Measurements from ENCODE around the gene HDAC8. TPM values are rescaled to one million over a fixed set of nuclear protein-coding genes. Genes with fewer than 3 reads are reported as not detected.
"Not testable (repeated sequence)": the region's sequence is repeated elsewhere in the genome, so short reads cannot be mapped to it uniquely, and the experiment has no call there.

HDAC8 gene
- polyA plus RNA-seq, 1 donor from 2014 or later: 54.0 TPM

DNA sequence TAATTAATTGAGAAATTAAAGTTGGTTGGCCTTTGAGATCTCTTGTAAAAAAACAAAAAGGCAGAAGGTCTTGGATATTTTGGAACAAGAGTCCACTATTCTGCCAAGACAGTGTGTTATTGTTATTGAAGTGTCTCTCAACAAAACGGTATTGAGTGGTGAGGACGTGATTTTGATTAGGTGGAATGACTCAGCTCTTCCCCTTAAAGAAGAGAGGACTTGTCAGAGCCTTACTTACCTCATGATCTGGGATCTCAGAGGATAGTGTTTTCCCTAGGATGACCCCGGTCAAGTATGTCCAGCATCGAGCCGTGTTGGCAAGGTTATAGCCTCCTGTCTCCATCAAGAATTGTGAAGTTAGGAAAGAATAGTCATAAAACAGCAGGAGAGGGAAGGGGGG is 110.9 kb downstream of the HDAC8 start (continued):
- no peak for TF ChIP-seq EZH2 (IDR thresholded peaks at IDR 0.05; ENCODE audit: borderline replicate concordance, insufficient read depth, low read length, poor library complexity, severe bottlenecking)

DNA sequence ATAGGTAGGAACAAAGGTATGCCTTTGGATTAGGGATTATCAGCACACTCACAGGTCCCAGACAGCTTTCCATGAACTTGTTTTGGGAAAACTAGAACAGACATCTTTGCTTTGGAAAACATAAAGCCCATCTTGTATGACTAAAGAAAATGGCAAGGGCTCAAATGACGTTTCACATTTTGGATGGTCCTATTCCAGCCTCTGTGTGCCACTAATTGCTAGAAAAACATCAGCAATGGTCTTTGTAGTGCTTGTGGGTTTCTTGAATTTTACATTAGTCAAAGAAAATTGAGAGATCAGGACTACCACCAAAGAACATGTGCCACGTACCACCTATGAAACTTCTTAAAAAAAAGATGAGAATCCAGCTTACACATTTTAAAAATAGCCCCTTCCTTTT is 111.4 kb downstream of the HDAC8 start:
- Histone ChIP-seq H3K9me3 (ENCODE audit: low read length) (no peaks in the 10 kb centered on the region), H3K4me3 (ENCODE audit: low read length) (no peak overlapping the region), H4K20me1 (ENCODE audit: insufficient read depth) (no peaks in the 10 kb centered on the region), H3F3A (ENCODE audit: insufficient read depth, low read length, poor library complexity, severe bottlenecking) (no peaks in the 10 kb centered on the region), H3K27ac (ENCODE audit: low read length) (no peak overlapping the region), H3K9ac (ENCODE audit: low read length) (no peak overlapping the region), H3K4me2 (ENCODE audit: low read length) (no peak overlapping the region), H3K36me3 (ENCODE audit: insufficient read depth, low read length) (no peaks in the 10 kb centered on the region), H3K9me2 (ENCODE audit: insufficient read depth, low read length) (no peaks in the 10 kb centered on the region), H3K79me2 (replicated peaks; ENCODE audit: insufficient read depth, low read length) (no peaks in the 10 kb centered on the region), H3K27me3 (ENCODE audit: insufficient read depth, low read depth, low read length) (no peaks in the 10 kb centered on the region), H2AFZ (ENCODE audit: low read depth, low read length) (no peak overlapping the region)
- TF ChIP-seq, protein P1, sequence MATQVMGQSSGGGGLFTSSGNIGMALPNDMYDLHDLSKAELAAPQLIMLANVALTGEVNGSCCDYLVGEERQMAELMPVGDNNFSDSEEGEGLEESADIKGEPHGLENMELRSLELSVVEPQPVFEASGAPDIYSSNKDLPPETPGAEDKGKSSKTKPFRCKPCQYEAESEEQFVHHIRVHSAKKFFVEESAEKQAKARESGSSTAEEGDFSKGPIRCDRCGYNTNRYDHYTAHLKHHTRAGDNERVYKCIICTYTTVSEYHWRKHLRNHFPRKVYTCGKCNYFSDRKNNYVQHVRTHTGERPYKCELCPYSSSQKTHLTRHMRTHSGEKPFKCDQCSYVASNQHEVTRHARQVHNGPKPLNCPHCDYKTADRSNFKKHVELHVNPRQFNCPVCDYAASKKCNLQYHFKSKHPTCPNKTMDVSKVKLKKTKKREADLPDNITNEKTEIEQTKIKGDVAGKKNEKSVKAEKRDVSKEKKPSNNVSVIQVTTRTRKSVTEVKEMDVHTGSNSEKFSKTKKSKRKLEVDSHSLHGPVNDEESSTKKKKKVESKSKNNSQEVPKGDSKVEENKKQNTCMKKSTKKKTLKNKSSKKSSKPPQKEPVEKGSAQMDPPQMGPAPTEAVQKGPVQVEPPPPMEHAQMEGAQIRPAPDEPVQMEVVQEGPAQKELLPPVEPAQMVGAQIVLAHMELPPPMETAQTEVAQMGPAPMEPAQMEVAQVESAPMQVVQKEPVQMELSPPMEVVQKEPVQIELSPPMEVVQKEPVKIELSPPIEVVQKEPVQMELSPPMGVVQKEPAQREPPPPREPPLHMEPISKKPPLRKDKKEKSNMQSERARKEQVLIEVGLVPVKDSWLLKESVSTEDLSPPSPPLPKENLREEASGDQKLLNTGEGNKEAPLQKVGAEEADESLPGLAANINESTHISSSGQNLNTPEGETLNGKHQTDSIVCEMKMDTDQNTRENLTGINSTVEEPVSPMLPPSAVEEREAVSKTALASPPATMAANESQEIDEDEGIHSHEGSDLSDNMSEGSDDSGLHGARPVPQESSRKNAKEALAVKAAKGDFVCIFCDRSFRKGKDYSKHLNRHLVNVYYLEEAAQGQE (IDR thresholded peaks at IDR 0.05; ENCODE audit: borderline replicate concordance): no peak
- TF ChIP-seq EP300 (conservative IDR thresholded peaks at IDR 0.05; ENCODE audit: poor library complexity, severe bottlenecking) (no peak), SMC3 (conservative IDR thresholded peaks at IDR 0.05; ENCODE audit: poor library complexity) (no peak), CTCF (IDR thresholded peaks at IDR 0.05; ENCODE audit: poor library complexity, severe bottlenecking) (no peak), POLR2AphosphoS5 (IDR thresholded peaks at IDR 0.05) (no peak), RAD21 (conservative IDR thresholded peaks at IDR 0.05) (no peak), TAF1 (IDR thresholded peaks at IDR 0.05; ENCODE audit: low read depth) (no peak), EZH2 (IDR thresholded peaks at IDR 0.05; ENCODE audit: borderline replicate concordance, insufficient read depth, low read length, poor library complexity, severe bottlenecking) (no peak)

DNA sequence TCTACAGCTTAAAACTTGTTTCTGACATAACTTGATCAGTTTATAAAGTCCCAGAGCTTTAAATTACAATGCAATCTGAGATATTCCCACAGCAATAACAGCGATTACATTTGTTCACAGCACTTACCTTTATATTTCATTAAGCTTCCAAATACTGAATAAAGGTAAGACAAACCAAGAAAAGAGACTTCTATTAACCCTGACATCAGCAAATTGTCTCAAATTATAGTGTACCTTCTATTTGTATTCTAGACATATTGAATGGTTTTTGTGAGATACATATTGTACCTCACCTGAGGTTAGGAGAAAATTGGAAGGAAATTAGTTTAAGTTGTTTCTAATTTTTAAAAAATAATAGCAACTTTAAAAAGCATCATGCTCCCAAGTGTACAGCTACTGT is 111.9 kb downstream of the HDAC8 start:
- Histone ChIP-seq H3K4me3 (ENCODE audit: low read length) (no peak overlapping the region), H3K9me3 (ENCODE audit: low read length) (no peaks in the 10 kb centered on the region), H3K27ac (ENCODE audit: low read length) (no peak overlapping the region), H2AFZ (ENCODE audit: low read depth, low read length) (no peak overlapping the region), H4K20me1 (ENCODE audit: insufficient read depth) (no peaks in the 10 kb centered on the region), H3F3A (ENCODE audit: insufficient read depth, low read length, poor library complexity, severe bottlenecking) (no peaks in the 10 kb centered on the region), H3K27me3 (ENCODE audit: insufficient read depth, low read depth, low read length) (no peaks in the 10 kb centered on the region), H3K36me3 (ENCODE audit: insufficient read depth, low read length) (no peaks in the 10 kb centered on the region), H3K9ac (ENCODE audit: low read length) (no peak overlapping the region), H3K4me2 (ENCODE audit: low read length) (no peak overlapping the region), H3K79me2 (replicated peaks; ENCODE audit: insufficient read depth, low read length) (no peaks in the 10 kb centered on the region), H3K9me2 (ENCODE audit: insufficient read depth, low read length) (no peaks in the 10 kb centered on the region)
- TF ChIP-seq MXI1 (conservative IDR thresholded peaks at IDR 0.05; ENCODE audit: poor library complexity, severe bottlenecking) (no peak), RAD21 (conservative IDR thresholded peaks at IDR 0.05) (no peak), EZH2 (IDR thresholded peaks at IDR 0.05; ENCODE audit: borderline replicate concordance, insufficient read depth, low read length, poor library complexity, severe bottlenecking) (no peak)
- TF ChIP-seq, protein P1 (IDR thresholded peaks at IDR 0.05; ENCODE audit: borderline replicate concordance): no peak

- H3K4me3 ChIP-seq (ENCODE audit: low read length); H3K27ac ChIP-seq (ENCODE audit: low read length); H4K20me1 ChIP-seq (ENCODE audit: insufficient read depth); H3K36me3 ChIP-seq (ENCODE audit: insufficient read depth, low read length); H2AFZ ChIP-seq (ENCODE audit: low read depth, low read length); H3K27me3 ChIP-seq (ENCODE audit: insufficient read depth, low read depth, low read length); H3K9me2 ChIP-seq (ENCODE audit: insufficient read depth, low read length); H3F3A ChIP-seq (ENCODE audit: insufficient read depth, low read length, poor library complexity, severe bottlenecking); H3K4me2 ChIP-seq (ENCODE audit: low read length); H3K9ac ChIP-seq (ENCODE audit: low read length); H3K79me2 ChIP-seq (replicated peaks; ENCODE audit: insufficient read depth, low read length); H3K9me3 ChIP-seq (ENCODE audit: low read length): not testable (repeated sequence)
Observed at GRCh38 chrX:72449034-72449433, 123.6 kb downstream of the HDAC8 start.

- not testable (repeated sequence) for H3K27ac ChIP-seq (ENCODE audit: low read length); H3K9me2 ChIP-seq (ENCODE audit: insufficient read depth, low read length); H4K20me1 ChIP-seq (ENCODE audit: insufficient read depth)
Observed at GRCh38 chrX:72440764-72441163, 131.9 kb downstream of the HDAC8 start.

More at GRCh38 chrX:72440764-72441163, 131.9 kb downstream of the HDAC8 start:
- not testable (repeated sequence) for H3K36me3 ChIP-seq (ENCODE audit: insufficient read depth, low read length); H2AFZ ChIP-seq (ENCODE audit: low read depth, low read length); H3K27me3 ChIP-seq (ENCODE audit: insufficient read depth, low read depth, low read length); H3K4me2 ChIP-seq (ENCODE audit: low read length); H3K79me2 ChIP-seq (replicated peaks; ENCODE audit: insufficient read depth, low read length); H3F3A ChIP-seq (ENCODE audit: insufficient read depth, low read length, poor library complexity, severe bottlenecking); H3K9me3 ChIP-seq (ENCODE audit: low read length); H3K9ac ChIP-seq (ENCODE audit: low read length); H3K4me3 ChIP-seq (ENCODE audit: low read length)

All from neural cell (in vitro differentiated cells).